Heart left ventricle (tissue), 13 donors: Measurements from ENCODE around the gene SLC35E3.

Experiments
- POLR2A ChIP-seq, 2 donors: fragments of 450-650 bp; IDR thresholded peaks; one replicate each; pipeline ENCODE4 v1.6.1; 2017; ENCODE audit warnings: antibody characterized with exemption in 2 of 2, mild to moderate bottlenecking in 2 of 2, moderate library complexity in 2 of 2
- TF ChIP-seq, protein P1 (sequence below), 12 donors: fragments of 200-600 bp; sonication (generic) in 4 of 12; IDR thresholded peaks; one replicate each; pipeline versions ENCODE4 v1.5.0 to v1.8.0; 2018 to 2022; ENCODE audit warnings: antibody characterized with exemption in 12 of 12, mild to moderate bottlenecking in 5 of 12
- donor health status: ischemic (EF 13 %, LVEDD 7.1; RV severe dilation, severe dysfunction).
- donor health status: DM: no; HTN: yes; CAD: no.
- donor health status: DM: no; HTN: no; CAD: no.
- donor health status: ischemic (EF 25% LVEDD 6.9; RV normal size, moderate dysfunction).
- donor health status: ischemic (EF 25% LVEDD 5.7; RV mildly dilated, moderate dysfunction).
- donor health status: ischemic (EF 35%, LVEDD 5.7; RV mildly dilated, moderate dysfunction).
- donor health status: nonischemic (EF 11% LVEDD 7.7; RV severe dilation, severe dysfunction).
- donor health status: DM: yes; HTN: yes; CAD: no.
- donor health status: PGD.
- donor health status: ischemic (EF 29% LVEDD 5.4; RV normal size, mild dysfunction).
- donor health status: nonischemic (EF 23%, LVEDD 6.1; RV moderate dilation, normal function).

DNA sequence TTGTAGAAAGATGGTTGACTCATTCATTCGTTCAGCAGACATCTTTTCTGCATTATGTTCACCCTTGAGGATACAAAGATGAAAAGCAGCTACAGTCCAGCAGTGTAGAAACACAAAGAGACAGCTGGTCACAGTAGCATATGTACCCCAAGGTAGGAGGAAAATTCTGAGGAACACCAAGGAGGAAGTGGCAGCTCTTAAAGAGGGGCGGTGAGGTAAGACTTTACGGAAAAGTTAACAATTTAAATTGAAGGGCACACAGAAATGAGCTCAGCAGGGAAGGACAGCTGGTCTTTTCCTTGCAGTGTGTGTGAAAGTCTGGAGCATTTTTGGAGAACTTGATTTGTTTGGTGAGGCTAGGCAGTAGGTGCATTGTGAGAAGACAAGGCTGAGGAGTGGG is 3.5 kb downstream of the SLC35E3 start:
- no peak for TF ChIP-seq POLR2A (IDR thresholded peaks at IDR 0.05)
- TF ChIP-seq, protein P1, sequence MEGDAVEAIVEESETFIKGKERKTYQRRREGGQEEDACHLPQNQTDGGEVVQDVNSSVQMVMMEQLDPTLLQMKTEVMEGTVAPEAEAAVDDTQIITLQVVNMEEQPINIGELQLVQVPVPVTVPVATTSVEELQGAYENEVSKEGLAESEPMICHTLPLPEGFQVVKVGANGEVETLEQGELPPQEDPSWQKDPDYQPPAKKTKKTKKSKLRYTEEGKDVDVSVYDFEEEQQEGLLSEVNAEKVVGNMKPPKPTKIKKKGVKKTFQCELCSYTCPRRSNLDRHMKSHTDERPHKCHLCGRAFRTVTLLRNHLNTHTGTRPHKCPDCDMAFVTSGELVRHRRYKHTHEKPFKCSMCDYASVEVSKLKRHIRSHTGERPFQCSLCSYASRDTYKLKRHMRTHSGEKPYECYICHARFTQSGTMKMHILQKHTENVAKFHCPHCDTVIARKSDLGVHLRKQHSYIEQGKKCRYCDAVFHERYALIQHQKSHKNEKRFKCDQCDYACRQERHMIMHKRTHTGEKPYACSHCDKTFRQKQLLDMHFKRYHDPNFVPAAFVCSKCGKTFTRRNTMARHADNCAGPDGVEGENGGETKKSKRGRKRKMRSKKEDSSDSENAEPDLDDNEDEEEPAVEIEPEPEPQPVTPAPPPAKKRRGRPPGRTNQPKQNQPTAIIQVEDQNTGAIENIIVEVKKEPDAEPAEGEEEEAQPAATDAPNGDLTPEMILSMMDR (IDR thresholded peaks at IDR 0.05) = no peak
